Activated CD4-positive, alpha-beta memory T cell treated with anti-CD3 and anti-CD28 coated beads for 36 hours (primary cell): Measurements from ENCODE around the gene STXBP6. TPM values are rescaled to one million over a fixed set of nuclear protein-coding genes. Genes with fewer than 3 reads are reported as not detected.

Source experiments
- CTCF ChIA-PET: fragments of 350-600 bp; sonication (Branson Sonifier 250); formaldehyde crosslinking; loops from one replicate; lab custom pipeline; 2021; ENCODE audit warnings: antibody characterized with exemption, inconsistent platforms; lab: Charles Lee
- POLR2A ChIA-PET: fragments of 350-600 bp; sonication (Branson Sonifier 250); formaldehyde crosslinking; loops from one replicate; lab custom pipeline; 2021; ENCODE audit warnings: antibody characterized with exemption; lab: Charles Lee
- DNase-seq: peaks from one replicate; pipeline ENCODE4 v3.0.0-alpha.2; 2020
- H3K27ac Mint-ChIP-seq: one replicate; pipeline ENCODE4 v1.8.0; 2021; ENCODE audit warnings: mixed read lengths
- H3K27me3 Mint-ChIP-seq: one replicate; pipeline ENCODE4 v1.8.0; 2021; ENCODE audit warnings: mixed read lengths
- H3K36me3 Mint-ChIP-seq: one replicate; pipeline ENCODE4 v1.8.0; 2021; ENCODE audit warnings: mixed read lengths
- H3K4me1 Mint-ChIP-seq: one replicate; pipeline ENCODE4 v1.8.0; 2021; ENCODE audit warnings: low read depth, mixed read lengths
- H3K4me3 Mint-ChIP-seq: one replicate; pipeline ENCODE4 v1.8.0; 2021; ENCODE audit warnings: mild to moderate bottlenecking, mixed read lengths
- H3K9me3 Mint-ChIP-seq: one replicate; pipeline ENCODE4 v1.8.0; 2021; ENCODE audit warnings: mixed read lengths
- intact Hi-C: fragments of 100-400 bp; cut with micrococcal nuclease; formaldehyde crosslinking; loops from one replicate; pipeline ENCODE4 v1.15.1; 2023
- total RNA-seq, 2 experiments: library from RNA; stranded (reverse); gene quantifications; one replicate each; pipeline ENCODE4 v1.2.3, GENCODE V29; 2021

Gene STXBP6
- total RNA-seq, 2 experiments from 2014 or later, result not detected

- no peaks in the 10 kb centered on the region for H3K36me3 Mint-ChIP-seq
- no peak overlapping the region for H3K4me3 Mint-ChIP-seq
- H3K27ac Mint-ChIP-seq, result no peak overlapping the region
- no peak for DNase-seq
- no peaks in the 10 kb centered on the region for H3K9me3 Mint-ChIP-seq
- H3K4me1 Mint-ChIP-seq, result peaks cover 9% of the 10 kb centered on the region
- POLR2A ChIA-PET, result no interaction called here
- H3K27me3 Mint-ChIP-seq, result peaks cover 33% of the 10 kb centered on the region
- CTCF ChIA-PET, result no interaction called here
- intact Hi-C loops, result no loop called here
These were observed 817 bp downstream of the STXBP6 start for GRCh38 chr14:25049093-25049567.

GRCh38 chr14:25048170-25049016 is 1.6 kb downstream of the STXBP6 start:
- Mint-ChIP-seq H3K4me1 (peaks cover 9% of the 10 kb centered on the region), H3K9me3 (no peaks in the 10 kb centered on the region), H3K27ac (no peak overlapping the region), H3K36me3 (no peaks in the 10 kb centered on the region), H3K27me3 (peaks cover 33% of the 10 kb centered on the region), H3K4me3 (no peak overlapping the region)
- ChIA-PET CTCF (interaction anchor here (0.9 kb wide), 1 partner anchor 17 kb away, joined by 3 read pairs; no protein-coding TSS in a partner anchor), POLR2A (no interaction called here)
- no peak for DNase-seq
- intact Hi-C loops, result no loop called here

GRCh38 chr14:25046301-25046943 is 3.5 kb downstream of the STXBP6 start:
- Mint-ChIP-seq H3K27me3 (peaks cover 24% of the 10 kb centered on the region), H3K4me1 (peaks cover 9% of the 10 kb centered on the region), H3K27ac (no peak overlapping the region), H3K9me3 (no peaks in the 10 kb centered on the region), H3K36me3 (no peaks in the 10 kb centered on the region), H3K4me3 (no peak overlapping the region)
- CTCF ChIA-PET, result no interaction called here
- POLR2A ChIA-PET, result interaction anchor here (0.6 kb wide), 1 partner anchor 14 kb away, joined by 3 read pairs; no protein-coding TSS in a partner anchor
- no peak for DNase-seq
- intact Hi-C loops, result no loop called here

GRCh38 chr14:25044106-25044698 is 5.7 kb downstream of the STXBP6 start:
- intact Hi-C loops, result no loop called here
- DNase-seq, result no peak
- peaks cover 11% of the 10 kb centered on the region for H3K27me3 Mint-ChIP-seq
- H3K4me1 Mint-ChIP-seq, result peaks cover 5% of the 10 kb centered on the region
- no peak overlapping the region for H3K27ac Mint-ChIP-seq
- no peaks in the 10 kb centered on the region for H3K36me3 Mint-ChIP-seq
- ChIA-PET CTCF (no interaction called here), POLR2A (no interaction called here)
- H3K9me3 Mint-ChIP-seq, result no peaks in the 10 kb centered on the region
- H3K4me3 Mint-ChIP-seq, result no peak overlapping the region

- intact Hi-C loops, result no loop called here
- ChIA-PET CTCF (interaction anchor here (0.9 kb wide), 1 partner anchor 13 kb away, joined by 3 read pairs; no protein-coding TSS in a partner anchor), POLR2A (no interaction called here)
- no peaks in the 10 kb centered on the region for H3K4me1 Mint-ChIP-seq
- no peaks in the 10 kb centered on the region for H3K27me3 Mint-ChIP-seq
- no peaks in the 10 kb centered on the region for H3K36me3 Mint-ChIP-seq
- no peak overlapping the region for H3K4me3 Mint-ChIP-seq
- no peak overlapping the region for H3K27ac Mint-ChIP-seq
- peaks cover 4% of the 10 kb centered on the region for H3K9me3 Mint-ChIP-seq
- DNase-seq, result no peak
These were observed 7.3 kb downstream of the STXBP6 start for GRCh38 chr14:25042362-25043299.

GRCh38 chr14:25041898-25042297 is 8.0 kb downstream of the STXBP6 start:
- no peak for DNase-seq
- Mint-ChIP-seq H3K27me3 (no peaks in the 10 kb centered on the region), H3K4me3 (no peak overlapping the region), H3K9me3 (peaks cover 4% of the 10 kb centered on the region), H3K27ac (no peak overlapping the region), H3K4me1 (no peaks in the 10 kb centered on the region), H3K36me3 (no peaks in the 10 kb centered on the region)
- intact Hi-C loops, result no loop called here
- CTCF ChIA-PET, result interaction anchor here (0.9 kb wide), 1 partner anchor 14 kb away, joined by 3 read pairs; no protein-coding TSS in a partner anchor
- POLR2A ChIA-PET, result no interaction called here

GRCh38 chr14:25041484-25041883 is 8.5 kb downstream of the STXBP6 start:
- POLR2A ChIA-PET, result no interaction called here

GRCh38 chr14:25039933-25040332 is 10.0 kb downstream of the STXBP6 start:
- H3K36me3 Mint-ChIP-seq, result no peaks in the 10 kb centered on the region
- H3K4me3 Mint-ChIP-seq, result no peak overlapping the region
- intact Hi-C loops, result no loop called here
- H3K27ac Mint-ChIP-seq, result no peak overlapping the region
- ChIA-PET CTCF (no interaction called here), POLR2A (no interaction called here)
- no peak for DNase-seq
- peaks cover 4% of the 10 kb centered on the region for H3K9me3 Mint-ChIP-seq
- no peaks in the 10 kb centered on the region for H3K4me1 Mint-ChIP-seq
- H3K27me3 Mint-ChIP-seq, result no peaks in the 10 kb centered on the region

More at GRCh38 chr14:25041484-25041883, 8.5 kb downstream of the STXBP6 start:
- Mint-ChIP-seq H3K27ac (no peak overlapping the region), H3K4me1 (no peaks in the 10 kb centered on the region), H3K4me3 (no peak overlapping the region), H3K9me3 (peaks cover 4% of the 10 kb centered on the region), H3K36me3 (no peaks in the 10 kb centered on the region), H3K27me3 (no peaks in the 10 kb centered on the region)
- CTCF ChIA-PET, result interaction anchor here (0.9 kb wide), 1 partner anchor 14 kb away, joined by 3 read pairs; no protein-coding TSS in a partner anchor
- DNase-seq, result no peak
- intact Hi-C loops, result no loop called here

GRCh38 chr14:25038044-25038668 is 11.8 kb downstream of the STXBP6 start:
- Mint-ChIP-seq H3K4me3 (no peak overlapping the region), H3K27ac (no peak overlapping the region), H3K36me3 (no peaks in the 10 kb centered on the region), H3K9me3 (peaks cover 4% of the 10 kb centered on the region), H3K4me1 (no peaks in the 10 kb centered on the region), H3K27me3 (no peaks in the 10 kb centered on the region)
- intact Hi-C loops, result no loop called here
- ChIA-PET CTCF (no interaction called here), POLR2A (no interaction called here)
- no peak for DNase-seq

- Mint-ChIP-seq H3K4me1 (no peaks in the 10 kb centered on the region), H3K9me3 (peaks cover 4% of the 10 kb centered on the region), H3K27me3 (no peaks in the 10 kb centered on the region), H3K27ac (no peak overlapping the region), H3K36me3 (no peaks in the 10 kb centered on the region), H3K4me3 (no peak overlapping the region)
- no peak for DNase-seq
- CTCF ChIA-PET, result no interaction called here
- intact Hi-C loops, result no loop called here
- POLR2A ChIA-PET, result no interaction called here
These were observed 12.9 kb downstream of the STXBP6 start for GRCh38 chr14:25037032-25037431.
